ENCODE results near the gene KLHL29.

DNA sequence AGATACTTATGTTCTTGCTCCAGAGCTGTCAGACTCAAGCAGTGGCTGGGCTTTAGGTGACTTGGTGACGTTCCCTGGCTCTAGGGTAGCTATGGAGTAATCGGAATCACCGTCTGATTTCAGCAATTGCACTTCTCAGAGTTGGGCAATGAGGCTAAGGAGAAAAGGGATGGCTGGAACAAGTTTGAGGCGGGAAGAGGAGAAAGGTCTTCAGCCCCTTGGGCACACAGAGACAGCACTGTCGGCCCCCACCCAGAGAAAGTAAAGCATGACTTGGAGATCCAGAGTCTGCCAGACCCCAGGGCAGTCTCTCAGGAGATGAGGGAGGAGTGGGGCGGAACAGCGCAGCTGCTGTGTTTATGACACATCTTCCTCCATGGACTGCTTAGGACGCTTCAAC lies 114.5 kb downstream of the KLHL29 start:
- no peak for TF ChIP-seq POLR2AphosphoS5 (IDR thresholded peaks at IDR 0.05; ENCODE audit: low read depth, low read length)
- TF ChIP-seq, protein P1, sequence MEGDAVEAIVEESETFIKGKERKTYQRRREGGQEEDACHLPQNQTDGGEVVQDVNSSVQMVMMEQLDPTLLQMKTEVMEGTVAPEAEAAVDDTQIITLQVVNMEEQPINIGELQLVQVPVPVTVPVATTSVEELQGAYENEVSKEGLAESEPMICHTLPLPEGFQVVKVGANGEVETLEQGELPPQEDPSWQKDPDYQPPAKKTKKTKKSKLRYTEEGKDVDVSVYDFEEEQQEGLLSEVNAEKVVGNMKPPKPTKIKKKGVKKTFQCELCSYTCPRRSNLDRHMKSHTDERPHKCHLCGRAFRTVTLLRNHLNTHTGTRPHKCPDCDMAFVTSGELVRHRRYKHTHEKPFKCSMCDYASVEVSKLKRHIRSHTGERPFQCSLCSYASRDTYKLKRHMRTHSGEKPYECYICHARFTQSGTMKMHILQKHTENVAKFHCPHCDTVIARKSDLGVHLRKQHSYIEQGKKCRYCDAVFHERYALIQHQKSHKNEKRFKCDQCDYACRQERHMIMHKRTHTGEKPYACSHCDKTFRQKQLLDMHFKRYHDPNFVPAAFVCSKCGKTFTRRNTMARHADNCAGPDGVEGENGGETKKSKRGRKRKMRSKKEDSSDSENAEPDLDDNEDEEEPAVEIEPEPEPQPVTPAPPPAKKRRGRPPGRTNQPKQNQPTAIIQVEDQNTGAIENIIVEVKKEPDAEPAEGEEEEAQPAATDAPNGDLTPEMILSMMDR (IDR thresholded peaks at IDR 0.05), result no peak
- TF ChIP-seq, protein P2, sequence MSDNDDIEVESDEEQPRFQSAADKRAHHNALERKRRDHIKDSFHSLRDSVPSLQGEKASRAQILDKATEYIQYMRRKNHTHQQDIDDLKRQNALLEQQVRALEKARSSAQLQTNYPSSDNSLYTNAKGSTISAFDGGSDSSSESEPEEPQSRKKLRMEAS (IDR thresholded peaks at IDR 0.05; ENCODE audit: low read depth), result no peak
- TF ChIP-seq JUND (IDR thresholded peaks at IDR 0.05), result no peak
- no peak for TF ChIP-seq SMC3 (IDR thresholded peaks at IDR 0.05; ENCODE audit: low read depth, low read length)
- no peak for TF ChIP-seq EP300 (IDR thresholded peaks at IDR 0.05; ENCODE audit: borderline replicate concordance in 1 of 2, low read depth in 1 of 2, low read length in 1 of 2)
- TF ChIP-seq RCOR1 (IDR thresholded peaks at IDR 0.05; ENCODE audit: low read length), result no peak
- TF ChIP-seq RAD21 (IDR thresholded peaks at IDR 0.05; ENCODE audit: low read length), result no peak
- TF ChIP-seq, protein P3, sequence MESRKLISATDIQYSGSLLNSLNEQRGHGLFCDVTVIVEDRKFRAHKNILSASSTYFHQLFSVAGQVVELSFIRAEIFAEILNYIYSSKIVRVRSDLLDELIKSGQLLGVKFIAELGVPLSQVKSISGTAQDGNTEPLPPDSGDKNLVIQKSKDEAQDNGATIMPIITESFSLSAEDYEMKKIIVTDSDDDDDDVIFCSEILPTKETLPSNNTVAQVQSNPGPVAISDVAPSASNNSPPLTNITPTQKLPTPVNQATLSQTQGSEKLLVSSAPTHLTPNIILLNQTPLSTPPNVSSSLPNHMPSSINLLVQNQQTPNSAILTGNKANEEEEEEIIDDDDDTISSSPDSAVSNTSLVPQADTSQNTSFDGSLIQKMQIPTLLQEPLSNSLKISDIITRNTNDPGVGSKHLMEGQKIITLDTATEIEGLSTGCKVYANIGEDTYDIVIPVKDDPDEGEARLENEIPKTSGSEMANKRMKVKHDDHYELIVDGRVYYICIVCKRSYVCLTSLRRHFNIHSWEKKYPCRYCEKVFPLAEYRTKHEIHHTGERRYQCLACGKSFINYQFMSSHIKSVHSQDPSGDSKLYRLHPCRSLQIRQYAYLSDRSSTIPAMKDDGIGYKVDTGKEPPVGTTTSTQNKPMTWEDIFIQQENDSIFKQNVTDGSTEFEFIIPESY (IDR thresholded peaks at IDR 0.05; ENCODE audit: borderline replicate concordance, low read depth), result no peak
- TF ChIP-seq, protein P4, sequence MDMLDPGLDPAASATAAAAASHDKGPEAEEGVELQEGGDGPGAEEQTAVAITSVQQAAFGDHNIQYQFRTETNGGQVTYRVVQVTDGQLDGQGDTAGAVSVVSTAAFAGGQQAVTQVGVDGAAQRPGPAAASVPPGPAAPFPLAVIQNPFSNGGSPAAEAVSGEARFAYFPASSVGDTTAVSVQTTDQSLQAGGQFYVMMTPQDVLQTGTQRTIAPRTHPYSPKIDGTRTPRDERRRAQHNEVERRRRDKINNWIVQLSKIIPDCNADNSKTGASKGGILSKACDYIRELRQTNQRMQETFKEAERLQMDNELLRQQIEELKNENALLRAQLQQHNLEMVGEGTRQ (IDR thresholded peaks at IDR 0.05; ENCODE audit: borderline replicate concordance, low read depth, low read length), result no peak

Data from SK-N-SH (cell line).